BE2C (cell line): ENCODE measurements around the gene CAMTA1.
"Not testable (repeated sequence)": the region's sequence is repeated elsewhere in the genome, so short reads cannot be mapped to it uniquely, and the experiment has no call there.

Experiments
- DNase-seq: peaks from one replicate; pipeline ENCODE4 v3.0.0-alpha.2; 2020
- H3K27me3 ChIP-seq: fragments of 250-450 bp; sonication (Bioruptor Pico); 2 replicates; pipeline ENCODE4 v1.5.1; 2020; ENCODE audit warnings: mild to moderate bottlenecking
- H3K36me3 ChIP-seq: fragments of 250-450 bp; sonication (Bioruptor Pico); 2 replicates; pipeline ENCODE4 v1.5.1; 2020; ENCODE audit warnings: mild to moderate bottlenecking
- H3K4me1 ChIP-seq: fragments of 250-450 bp; sonication (Bioruptor Pico); 2 replicates; pipeline ENCODE4 v1.5.1; 2020
- H3K4me3 ChIP-seq: 2 replicates; pipeline ENCODE4 v1.5.1; 2011; ENCODE audit warnings: low read depth, low read length
- H3K9me3 ChIP-seq: fragments of 250-450 bp; sonication (Bioruptor Pico); 2 replicates; pipeline ENCODE4 v1.5.1; 2020
- CTCF ChIP-seq: IDR thresholded peaks from 2 replicates; pipeline ENCODE4 v1.5.1; 2012; ENCODE audit warnings: mild to moderate bottlenecking, low read depth, low read length

Gene CAMTA1

DNA sequence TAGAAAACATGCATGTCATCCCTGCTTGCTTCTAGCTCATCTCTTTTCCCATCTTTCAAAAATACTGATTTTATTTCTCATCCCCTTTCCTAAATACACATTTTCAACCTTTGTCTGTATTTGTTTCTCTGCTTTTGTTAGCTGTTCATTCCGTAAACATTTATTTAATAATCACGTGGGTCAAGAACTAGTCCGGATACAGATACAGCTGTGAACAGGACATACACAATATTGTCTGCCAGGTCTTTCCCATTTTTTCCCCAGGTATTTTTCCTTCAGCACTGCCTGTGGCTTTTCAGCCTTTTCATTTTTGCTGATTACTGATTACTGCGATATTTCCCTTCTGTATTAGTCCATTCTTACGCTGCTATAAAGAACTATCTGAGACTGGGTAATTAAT, 1004.6 kb downstream of the CAMTA1 start:
- H3K4me3 ChIP-seq = no peak overlapping the region
- H3K27me3 ChIP-seq = no peaks in the 10 kb centered on the region
- H3K9me3 ChIP-seq = no peaks in the 10 kb centered on the region
- DNase-seq = no peak
- no peaks in the 10 kb centered on the region for H3K4me1 ChIP-seq
- TF ChIP-seq CTCF = no peak
- H3K36me3 ChIP-seq = no peaks in the 10 kb centered on the region

- not testable (repeated sequence) for H3K36me3 ChIP-seq, DNase-seq, H3K27me3 ChIP-seq, H3K4me1 ChIP-seq, H3K4me3 ChIP-seq, H3K9me3 ChIP-seq
Measured at GRCh38 chr1:7791027-7791426, 1005.8 kb downstream of the CAMTA1 start.

GRCh38 chr1:7795406-7795805, 1010.2 kb downstream of the CAMTA1 start:
- H3K4me3 ChIP-seq = no peak overlapping the region
- no peaks in the 10 kb centered on the region for H3K36me3 ChIP-seq
- H3K9me3 ChIP-seq = no peaks in the 10 kb centered on the region
- no peak for TF ChIP-seq CTCF
- H3K27me3 ChIP-seq = no peaks in the 10 kb centered on the region
- no peak for DNase-seq
- H3K4me1 ChIP-seq = no peaks in the 10 kb centered on the region

DNA sequence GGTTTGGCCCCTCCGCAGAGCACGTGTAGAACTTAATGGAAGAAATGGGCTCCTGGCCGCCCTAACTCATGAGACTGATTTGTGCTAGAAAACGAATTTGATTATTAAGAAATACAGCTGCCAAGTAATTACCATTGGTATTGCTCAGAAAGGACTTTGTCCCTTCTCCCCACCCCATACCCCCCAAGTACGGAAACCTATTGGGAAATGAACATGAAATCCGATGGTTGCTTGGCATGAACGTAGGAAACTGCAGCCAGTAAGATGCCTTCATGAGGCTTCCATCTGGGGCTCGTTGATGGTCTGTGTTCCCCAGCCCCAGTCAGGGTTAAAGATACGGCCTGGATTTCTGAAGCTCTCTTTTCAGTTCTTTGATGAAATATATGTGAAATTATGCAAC, 1020.2 kb downstream of the CAMTA1 start:
- TF ChIP-seq CTCF = no peak
- no peak for DNase-seq
- no peak overlapping the region for H3K4me3 ChIP-seq
- no peaks in the 10 kb centered on the region for H3K9me3 ChIP-seq
- H3K36me3 ChIP-seq = no peaks in the 10 kb centered on the region
- no peaks in the 10 kb centered on the region for H3K27me3 ChIP-seq
- H3K4me1 ChIP-seq = no peaks in the 10 kb centered on the region

DNA sequence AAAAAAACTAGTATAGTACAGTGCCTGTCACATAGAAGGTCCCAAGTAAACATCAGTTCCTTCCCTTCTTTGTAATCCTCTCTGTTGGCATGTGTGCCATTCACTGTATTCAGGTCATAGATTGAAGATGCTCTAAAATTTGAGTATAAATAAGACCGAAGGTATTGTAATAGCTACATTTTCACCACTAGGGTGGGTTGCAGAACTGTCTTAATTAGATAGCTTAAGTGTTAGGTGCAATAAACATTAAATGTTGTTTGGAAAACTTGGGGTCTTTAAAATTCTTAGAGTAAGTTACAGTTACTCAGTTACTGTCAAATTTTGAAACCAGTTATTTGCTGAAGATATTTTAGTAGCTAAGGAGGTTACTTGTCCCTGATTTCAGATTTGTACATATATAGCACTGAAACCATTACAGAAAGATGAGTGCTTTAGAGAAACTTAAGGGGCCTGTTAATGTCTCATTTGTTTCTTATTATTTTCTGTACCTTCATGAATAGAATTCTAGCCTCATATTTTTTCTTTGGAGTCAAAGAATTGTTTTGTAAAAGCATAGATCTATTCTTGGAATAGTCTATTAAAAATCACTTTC, 1023.1 kb downstream of the CAMTA1 start:
- H3K36me3 ChIP-seq = no peaks in the 10 kb centered on the region
- DNase-seq = no peak

GRCh38 chr1:7809742-7810141, 1024.5 kb downstream of the CAMTA1 start:
- no peaks in the 10 kb centered on the region for H3K9me3 ChIP-seq
- no peaks in the 10 kb centered on the region for H3K36me3 ChIP-seq
- no peak for DNase-seq
- no peaks in the 10 kb centered on the region for H3K4me1 ChIP-seq
- no peak overlapping the region for H3K4me3 ChIP-seq
- TF ChIP-seq CTCF = no peak
- H3K27me3 ChIP-seq = no peaks in the 10 kb centered on the region

More for the DNA sequence above, 1023.1 kb downstream of the CAMTA1 start:
- Histone ChIP-seq H3K9me3 (no peaks in the 10 kb centered on the region), H3K27me3 (no peaks in the 10 kb centered on the region), H3K4me1 (no peaks in the 10 kb centered on the region), H3K4me3 (no peak overlapping the region)
- peak; percentile 42 for TF ChIP-seq CTCF

DNA sequence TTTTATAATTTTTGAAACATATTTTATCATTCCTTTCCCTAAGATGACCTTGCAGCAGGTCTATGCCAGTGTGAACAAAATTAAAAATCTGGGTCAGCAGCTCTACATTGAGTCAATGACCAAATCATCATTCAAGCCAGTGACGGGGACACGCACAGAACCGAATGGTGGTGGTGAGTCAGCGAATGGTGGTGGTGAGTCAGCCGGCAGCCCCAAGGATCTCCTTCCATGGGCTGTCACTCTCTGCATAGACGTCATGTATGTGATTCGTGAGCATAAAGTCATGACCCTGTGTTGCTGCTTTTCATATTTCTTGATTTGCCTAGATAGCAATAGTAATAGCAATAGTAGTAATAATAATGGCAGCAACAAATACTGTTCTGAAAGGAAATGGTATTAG, 1025.1 kb downstream of the CAMTA1 start:
- no peak overlapping the region for H3K4me3 ChIP-seq
- no peak for DNase-seq
- no peaks in the 10 kb centered on the region for H3K27me3 ChIP-seq
- no peak for TF ChIP-seq CTCF
- H3K4me1 ChIP-seq = no peaks in the 10 kb centered on the region
- H3K9me3 ChIP-seq = no peaks in the 10 kb centered on the region
- H3K36me3 ChIP-seq = no peaks in the 10 kb centered on the region
